Psoas muscle (tissue), 8 donors: ENCODE data around the gene MISP3. TPM values are rescaled to one million over a fixed set of nuclear protein-coding genes. Genes with fewer than 3 reads are reported as not detected.

ENCODE experiments used
- ATAC-seq, 4 donors: fragments of 200-7000 bp; cut with Tn5 transposase; one replicate each; pipeline ENCODE4 v1.9.1; 2020; ENCODE audit warnings: moderate library complexity in 3 of 4, mild to moderate bottlenecking in 2 of 4
- DNase-seq, 2 donors: peaks; one replicate each; pipeline ENCODE4 v3.0.0-alpha.2; 2020
- H3K27ac ChIP-seq: fragments of 200-600 bp; one replicate; pipeline ENCODE4 v1.8.0; 2022
- H3K27me3 ChIP-seq, 3 donors: fragments of 200-600 bp in 1 of 3; one replicate each; pipeline versions ENCODE4 v1.6.1 to v1.8.0; 2013 to 2022; ENCODE audit warnings: low read length in 2 of 3, mild to moderate bottlenecking in 2 of 3, moderate library complexity in 1 of 3; ENCODE audit not compliant: insufficient read depth in 3 of 3
- H3K36me3 ChIP-seq, 2 donors: fragments of 200-600 bp in 1 of 2; one replicate each; pipeline versions ENCODE4 v1.6.1 to v1.8.0; 2013 to 2022; ENCODE audit warnings: low read depth in 1 of 2, mild to moderate bottlenecking in 1 of 2, moderate library complexity in 1 of 2; ENCODE audit not compliant: insufficient read depth in 1 of 2
- H3K4me1 ChIP-seq: fragments of 200-600 bp; one replicate; pipeline ENCODE4 v1.8.0; 2022
- H3K4me3 ChIP-seq: fragments of 200-600 bp; one replicate; pipeline ENCODE4 v1.8.0; 2022; ENCODE audit warnings: mild to moderate bottlenecking
- H3K9me3 ChIP-seq: fragments of 200-600 bp; one replicate; pipeline ENCODE4 v1.8.0; 2022
- WGBS, 3 donors: extraction: QIAGEN DNeasy Blood & Tissue Kit; methylation state at CpG; one replicate each; pipeline versions ENCODE4 v1.1.6 to v1.1.7; 2013; 5-methylcytosine and 5-hydroxymethylcytosine counted together
- intact Hi-C, 2 donors: fragments of 100-400 bp; cut with DNase I; formaldehyde crosslinking; loops; one replicate each; pipeline versions ENCODE4 v1.11.0 to v1.14.2; 2022
- polyA plus RNA-seq, 3 donors: library from polyadenylated mRNA; stranded (reverse); fragments of 200-250 nt; gene quantifications; one replicate each; pipeline ENCODE4 v1.2.3, GENCODE V29; 2013
- total RNA-seq, 4 donors: library from RNA; stranded (reverse); fragmentation: NEBNext Ultra II Directional in 2 of 4; extraction: Animal tissue kit (Norgen Biotek cat#: 25700) in 2 of 4; gene quantifications; one replicate each; pipeline versions ENCODE4 v1.2.1 to v1.2.4, GENCODE V29; 2021 to 2023
- TF ChIP-seq, protein P1 (sequence below): fragments of 200-600 bp; IDR thresholded peaks from one replicate; pipeline ENCODE4 v1.8.0; 2022; ENCODE audit warnings: antibody characterized with exemption
- donor health status: healthy with polysubstance abuse.
- donor health status: DM: no; HTN: no; CAD: no; lungs with moderate emphysema.
- donor health status: Bipolar disorder and iron deficiency.
- donor health status: healthy.
- donor health status: DM: yes; HTN: yes; CAD: no.
- donor health status: DM: no; HTN: no; CAD: no.
- donor health status: DM: no; HTN: no; CAD: no.
- donor health status: DM: yes; HTN: yes; CAD: no.

Gene MISP3
- total and polyA plus RNA-seq, 7 donors = 1.8 to 15.4 (median 2.8) TPM

DNA sequence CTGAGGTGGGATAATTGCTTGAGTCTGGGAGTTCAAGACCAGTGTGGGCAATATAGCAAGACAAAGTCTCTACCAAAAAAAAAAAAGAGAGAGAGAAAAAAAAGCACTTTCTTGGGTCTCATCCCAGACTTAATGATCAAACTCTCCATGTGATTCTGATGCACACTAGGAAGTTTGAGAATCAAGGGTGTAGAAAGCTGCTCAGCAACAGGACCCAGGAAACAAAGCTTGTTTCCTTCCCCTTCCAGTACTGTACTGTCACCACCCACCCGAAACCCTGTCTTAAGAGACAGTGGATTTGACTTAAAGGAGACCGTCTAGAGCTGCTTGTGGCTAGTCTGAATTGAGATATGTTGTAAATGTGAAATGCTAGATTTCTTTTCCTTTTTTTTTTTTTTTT, 5.8 kb downstream of the MISP3 start:
- no peaks in the 10 kb centered on the region for H3K9me3 ChIP-seq
- DNase-seq (no peak), ATAC-seq (no peak)
- no peak overlapping the region for H3K4me3 ChIP-seq
- H3K36me3 ChIP-seq = no peaks in the 10 kb centered on the region
- H3K27ac ChIP-seq = no peak overlapping the region
- peaks cover 28% of the 10 kb centered on the region for H3K4me1 ChIP-seq
- no peaks in the 10 kb centered on the region for H3K27me3 ChIP-seq
- TF ChIP-seq, protein P1, sequence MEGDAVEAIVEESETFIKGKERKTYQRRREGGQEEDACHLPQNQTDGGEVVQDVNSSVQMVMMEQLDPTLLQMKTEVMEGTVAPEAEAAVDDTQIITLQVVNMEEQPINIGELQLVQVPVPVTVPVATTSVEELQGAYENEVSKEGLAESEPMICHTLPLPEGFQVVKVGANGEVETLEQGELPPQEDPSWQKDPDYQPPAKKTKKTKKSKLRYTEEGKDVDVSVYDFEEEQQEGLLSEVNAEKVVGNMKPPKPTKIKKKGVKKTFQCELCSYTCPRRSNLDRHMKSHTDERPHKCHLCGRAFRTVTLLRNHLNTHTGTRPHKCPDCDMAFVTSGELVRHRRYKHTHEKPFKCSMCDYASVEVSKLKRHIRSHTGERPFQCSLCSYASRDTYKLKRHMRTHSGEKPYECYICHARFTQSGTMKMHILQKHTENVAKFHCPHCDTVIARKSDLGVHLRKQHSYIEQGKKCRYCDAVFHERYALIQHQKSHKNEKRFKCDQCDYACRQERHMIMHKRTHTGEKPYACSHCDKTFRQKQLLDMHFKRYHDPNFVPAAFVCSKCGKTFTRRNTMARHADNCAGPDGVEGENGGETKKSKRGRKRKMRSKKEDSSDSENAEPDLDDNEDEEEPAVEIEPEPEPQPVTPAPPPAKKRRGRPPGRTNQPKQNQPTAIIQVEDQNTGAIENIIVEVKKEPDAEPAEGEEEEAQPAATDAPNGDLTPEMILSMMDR = no peak
- WGBS, 3 donors = 71 to 78% (median 76%) methylated on average over 2 of the region's 2 CpGs
- intact Hi-C loops = loop anchor here (10.0 kb wide), 1 partner anchor 304 kb away; the partner anchor contains the start of gene C19orf53 (in 2 of the 2)

DNA sequence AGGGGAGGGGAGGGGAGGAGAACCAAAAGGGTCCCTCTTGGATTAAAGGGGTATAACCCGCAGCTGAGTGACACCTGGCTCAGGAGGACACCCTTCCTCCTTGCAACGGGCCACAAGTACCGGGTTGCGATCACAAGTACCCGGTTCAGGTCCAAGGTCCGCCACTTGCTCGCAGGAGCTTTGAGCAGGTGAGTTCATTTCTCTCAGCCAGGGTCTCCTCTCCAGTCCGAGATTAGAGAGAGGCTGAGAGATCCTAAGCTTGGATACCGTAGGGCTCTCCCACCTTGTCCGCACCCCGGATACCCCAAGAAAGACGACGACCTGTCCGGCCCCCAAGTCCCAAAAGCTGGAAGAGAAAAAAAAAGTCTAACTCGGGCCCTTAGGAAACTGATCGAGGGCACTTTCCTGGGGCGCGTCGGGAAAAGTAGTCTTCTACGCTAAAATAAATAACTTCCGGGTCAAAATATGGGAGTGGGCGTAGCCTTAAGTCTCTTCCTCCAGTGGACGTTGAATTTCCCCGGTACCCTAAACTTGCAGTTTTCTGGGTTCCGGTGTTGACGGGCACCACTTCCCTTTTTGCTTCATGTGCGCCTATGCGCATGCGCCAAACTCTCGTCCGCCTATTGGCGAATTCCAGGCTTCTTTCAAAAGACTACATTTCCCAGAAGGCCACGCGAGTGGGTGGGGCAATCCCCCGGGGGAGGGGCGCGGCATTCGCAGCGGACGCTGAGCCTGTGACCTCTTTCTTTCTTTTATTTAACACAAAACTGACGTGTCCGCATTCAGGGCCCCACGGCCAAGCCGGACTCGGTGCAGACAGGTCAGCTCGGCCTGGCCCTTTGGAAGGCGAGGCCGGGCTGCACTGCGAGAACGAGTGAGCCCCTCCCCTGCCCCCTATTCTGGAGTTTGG, 8.6 kb downstream of the MISP3 start:
- TF ChIP-seq, protein P1 = no peak
- Histone ChIP-seq H3K27me3 (no peaks in the 10 kb centered on the region), H3K36me3 (no peaks in the 10 kb centered on the region), H3K4me1 (peaks cover 13% of the 10 kb centered on the region), H3K4me3 (peak overlapping the region; percentile 86), H3K27ac (peak overlapping the region; percentile 92), H3K9me3 (no peaks in the 10 kb centered on the region)
- ATAC-seq (peak; percentile 93 to 96 (median 94)), DNase-seq (peak; percentile 99 to 100)
- intact Hi-C loops = loop anchor here in 1 of 2 donors (5.0 kb wide), 1 partner anchor 36 kb away; the partner anchor contains the start of gene PRKACA
- WGBS, 3 donors = 0 to 1% (median 0%) methylated on average over 50 of the region's 50 CpGs

DNA sequence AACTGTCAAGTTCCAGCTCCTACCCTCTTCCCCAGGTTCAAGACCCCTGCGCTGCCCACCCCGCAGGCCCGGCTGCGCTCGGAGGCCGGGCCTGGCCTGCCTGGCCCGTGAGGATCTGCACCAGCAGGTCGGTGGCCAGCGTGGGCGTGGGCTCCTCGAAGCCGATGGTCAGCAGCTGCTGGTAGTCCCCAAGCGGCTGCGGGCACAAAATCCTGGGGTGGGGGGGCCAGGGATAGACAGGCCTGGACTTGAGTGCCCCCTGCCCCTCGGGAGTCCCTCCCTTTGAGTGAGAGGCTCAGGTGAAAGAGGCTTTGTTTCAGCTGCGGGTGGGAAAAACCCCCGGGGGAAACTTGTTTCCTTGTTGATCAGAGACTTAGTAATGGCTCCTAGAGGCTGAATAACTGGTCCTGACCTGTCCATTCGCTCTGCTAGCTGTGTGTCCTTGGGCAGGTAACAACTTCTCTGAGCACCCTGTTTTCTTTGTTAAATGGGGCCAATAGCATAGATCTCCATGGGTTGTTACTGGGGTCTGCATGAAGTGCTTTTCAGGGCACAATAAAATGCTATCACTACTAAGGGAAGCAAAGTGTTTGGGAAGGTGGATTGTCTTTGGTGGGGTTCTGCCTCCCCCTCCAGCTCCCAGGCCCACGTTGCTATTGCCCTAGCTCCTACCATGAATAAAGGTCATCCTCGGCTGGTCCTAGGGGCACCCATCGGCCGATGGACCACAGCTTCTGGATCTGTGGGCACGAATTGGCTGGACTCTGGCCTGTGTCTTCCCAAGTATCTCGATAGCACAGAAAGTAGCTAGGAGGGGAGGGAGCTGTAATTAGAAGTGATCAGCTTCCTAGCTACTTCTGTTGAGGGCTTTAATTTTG, 9.4 kb downstream of the MISP3 start:
- Histone ChIP-seq H3K9me3 (no peaks in the 10 kb centered on the region), H3K36me3 (peaks cover 0 to 9% of the 10 kb centered on the region in 2 donors), H3K27me3 (no peaks in the 10 kb centered on the region), H3K4me1 (peaks cover 13% of the 10 kb centered on the region), H3K4me3 (peak overlapping the region; percentile 86), H3K27ac (peak overlapping the region; percentile 92)
- peak; percentile 49 to 65 (median 56) for ATAC-seq
- intact Hi-C loops = loop anchor here in 1 of 2 donors (5.0 kb wide), 1 partner anchor 35 kb away; the partner anchor contains the start of gene PRKACA
- TF ChIP-seq, protein P1 = no peak
- peak; percentile 53 to 76 for DNase-seq
- whole genome bisulfite sequencing, 3 donors = 15 to 18% (median 18%) methylated on average over 20 to 24 of the region's 24 CpGs

DNA sequence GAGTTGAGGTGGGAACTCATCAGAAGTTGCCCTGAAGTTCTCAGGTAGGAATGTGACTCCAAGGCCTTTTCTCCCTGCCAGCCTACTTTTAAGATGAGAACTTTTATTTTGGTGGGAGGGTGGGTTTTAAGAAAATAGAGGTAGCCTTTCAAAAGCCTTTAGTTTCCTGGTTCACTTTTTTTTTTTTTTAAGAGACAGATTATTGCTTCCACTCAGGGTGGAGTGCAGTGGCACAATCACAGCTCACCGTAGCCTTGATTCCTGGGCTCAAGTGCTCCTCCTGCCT, 10.0 kb downstream of the MISP3 start:
- H3K4me3 ChIP-seq = peak overlapping the region; percentile 86
- ATAC-seq (no peak), DNase-seq (no peak)
- no peaks in the 10 kb centered on the region for H3K27me3 ChIP-seq
- 53 to 88% (median 72%) methylated on average over 1 of the region's 1 CpG for WGBS, 3 donors
- H3K27ac ChIP-seq = peak overlapping the region; percentile 92
- TF ChIP-seq, protein P1 = no peak
- intact Hi-C loops = loop anchor here in 1 of 2 donors (5.0 kb wide), 1 partner anchor 35 kb away; the partner anchor contains the start of gene PRKACA
- peaks cover 13% of the 10 kb centered on the region for H3K4me1 ChIP-seq
- H3K36me3 ChIP-seq = peaks cover 0 to 13% of the 10 kb centered on the region in 2 donors
- H3K9me3 ChIP-seq = no peaks in the 10 kb centered on the region
